Caco-2 (cell line): Measurements from ENCODE around the gene MOXD1. TPM values are rescaled to one million over a fixed set of nuclear protein-coding genes. Genes with fewer than 3 reads are reported as not detected.

ENCODE experiments used
- BruUV-seq: library from RNA; stranded (reverse); fragments of 400-500 nt; replicated peaks from 2 replicates; lab custom pipeline; 2021; lab: Mats Ljungman, UMichigan
- CTCF ChIA-PET: fragments of 300-600 bp; sonication (Branson Sonifier 250); formaldehyde crosslinking; loops from one replicate; lab custom pipeline; 2022; ENCODE audit warnings: antibody characterized with exemption; lab: Charles Lee
- POLR2A ChIA-PET: fragments of 300-600 bp; sonication (Branson Sonifier 250); formaldehyde crosslinking; loops from one replicate; lab custom pipeline; 2022; ENCODE audit warnings: antibody characterized with exemption; lab: Charles Lee
- DNase-seq, 2 experiments: peaks; one replicate each; pipeline versions ENCODE4 v3.0.0 to v3.0.0-alpha.2; 2020 to 2022
- H3K27me3 ChIP-seq: replicated peaks from 2 replicates; pipeline ENCODE4 v1.6.0; 2011; ENCODE audit warnings: low read length; ENCODE audit not compliant: control insufficient read depth, insufficient read depth
- H3K36me3 ChIP-seq: 2 replicates; pipeline ENCODE4 v1.5.1; 2011; ENCODE audit warnings: low read length; ENCODE audit not compliant: control insufficient read depth, insufficient read depth
- H3K4me1 ChIP-seq: fragments of 250-450 bp; sonication (Bioruptor Pico); 2 replicates; pipeline ENCODE4 v1.5.1; 2020; ENCODE audit warnings: mild to moderate bottlenecking
- H3K4me3 ChIP-seq: 2 replicates; pipeline ENCODE4 v1.5.1; 2011; ENCODE audit warnings: low read depth, mild to moderate bottlenecking, control low read depth, low read length
- H3K9me3 ChIP-seq: fragments of 250-450 bp; sonication (Bioruptor Pico); 2 replicates; pipeline ENCODE4 v1.5.1; 2020; ENCODE audit warnings: mild to moderate bottlenecking, moderate library complexity
- H3K27ac Mint-ChIP-seq: one replicate; pipeline ENCODE4 v1.8.0; 2022; ENCODE audit warnings: mixed read lengths; ENCODE audit not compliant: unreplicated experiment
- H3K27me3 Mint-ChIP-seq: one replicate; pipeline ENCODE4 v1.8.0; 2022; ENCODE audit warnings: mixed read lengths; ENCODE audit not compliant: insufficient read depth, unreplicated experiment
- H3K36me3 Mint-ChIP-seq: one replicate; pipeline ENCODE4 v1.8.0; 2022; ENCODE audit warnings: mild to moderate bottlenecking, mixed read lengths; ENCODE audit not compliant: insufficient read depth, unreplicated experiment
- H3K4me1 Mint-ChIP-seq: one replicate; pipeline ENCODE4 v1.8.0; 2022; ENCODE audit warnings: low read depth, mixed read lengths; ENCODE audit not compliant: unreplicated experiment
- H3K4me3 Mint-ChIP-seq: one replicate; pipeline ENCODE4 v1.8.0; 2022; ENCODE audit warnings: mild to moderate bottlenecking, moderate library complexity, mixed read lengths; ENCODE audit not compliant: unreplicated experiment
- H3K9me3 Mint-ChIP-seq: one replicate; pipeline ENCODE4 v1.8.0; 2022; ENCODE audit warnings: mixed read lengths; ENCODE audit not compliant: unreplicated experiment
- CTCF ChIP-seq, 2 experiments: fragments of 200-600 bp in 1 of 2; IDR thresholded peaks; 1 replicate in 1 of 2; 2 replicates in 1 of 2; pipeline versions ENCODE4 v1.5.1 to v1.8.0; 2011 to 2022; ENCODE audit warnings: antibody characterized with exemption in 1 of 2, control low read depth in 1 of 2, inconsistent platforms in 1 of 2, low read depth in 1 of 2, low read length in 1 of 2, mild to moderate bottlenecking in 1 of 2, moderate library complexity in 1 of 2; ENCODE audit not compliant: insufficient read depth in 1 of 2, severe bottlenecking in 1 of 2, unreplicated experiment in 1 of 2
- intact Hi-C: fragments of 100-400 bp; cut with micrococcal nuclease; formaldehyde crosslinking; loops from one replicate; pipeline ENCODE4 v1.10.0; 2022; ENCODE audit not compliant: unreplicated experiment
- total RNA-seq: library from RNA; stranded (reverse); gene quantifications from 2 replicates; pipeline ENCODE4 v1.2.3, GENCODE V29; 2022

Gene MOXD1
- total RNA-seq, 1 experiment from 2014 or later, result 0.09 TPM

DNA sequence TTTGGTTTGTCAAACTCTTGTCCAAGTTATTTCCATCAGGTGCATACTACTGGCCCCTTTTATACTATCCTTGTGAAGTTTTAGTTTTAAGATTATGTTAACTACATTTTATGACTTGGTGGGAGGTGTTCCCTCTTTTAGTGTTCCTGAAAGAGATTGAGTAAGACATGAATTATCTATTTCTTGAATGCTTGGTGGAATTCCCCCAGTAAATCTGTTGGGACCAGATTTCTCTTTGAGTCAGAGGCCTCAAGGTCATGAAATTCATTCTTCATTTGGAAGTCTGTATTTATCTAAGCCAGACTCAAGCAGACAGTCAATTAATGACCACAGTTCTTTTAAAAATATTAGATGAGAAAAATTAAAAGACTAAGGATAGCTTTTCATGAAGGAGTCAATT lies 81.3 kb downstream of the MOXD1 start:
- Mint-ChIP-seq H3K27ac (no peak overlapping the region), H3K27me3 (no peaks in the 10 kb centered on the region), H3K4me1 (no peaks in the 10 kb centered on the region), H3K36me3 (no peaks in the 10 kb centered on the region), H3K9me3 (peaks cover 10% of the 10 kb centered on the region), H3K4me3 (no peak overlapping the region)
- no peak for DNase-seq
- CTCF ChIA-PET, result no interaction called here
- intact Hi-C loops, result no loop called here
- Histone ChIP-seq H3K27me3 (no peaks in the 10 kb centered on the region), H3K9me3 (no peaks in the 10 kb centered on the region), H3K4me1 (no peaks in the 10 kb centered on the region), H3K36me3 (no peaks in the 10 kb centered on the region), H3K4me3 (no peak overlapping the region)
- POLR2A ChIA-PET, result no interaction called here
- no TSS peak for BruUV-seq
- TF ChIP-seq CTCF (IDR thresholded peaks at IDR 0.05; ENCODE audit: insufficient read depth in 1 of 2, low read depth in 1 of 2, low read length in 1 of 2, severe bottlenecking in 1 of 2, unreplicated experiment in 1 of 2), result no peak

- Histone ChIP-seq H3K36me3 (no peaks in the 10 kb centered on the region), H3K4me3 (no peak overlapping the region), H3K27me3 (no peaks in the 10 kb centered on the region), H3K9me3 (no peaks in the 10 kb centered on the region), H3K4me1 (no peaks in the 10 kb centered on the region)
- Mint-ChIP-seq H3K4me1 (no peaks in the 10 kb centered on the region), H3K36me3 (no peaks in the 10 kb centered on the region), H3K27ac (no peak overlapping the region), H3K4me3 (no peak overlapping the region), H3K9me3 (peaks cover 10% of the 10 kb centered on the region), H3K27me3 (no peaks in the 10 kb centered on the region)
- intact Hi-C loops, result no loop called here
- no peak for DNase-seq
- CTCF ChIA-PET, result no interaction called here
- POLR2A ChIA-PET, result no interaction called here
- no peak for TF ChIP-seq CTCF (IDR thresholded peaks at IDR 0.05; ENCODE audit: insufficient read depth in 1 of 2, low read depth in 1 of 2, low read length in 1 of 2, severe bottlenecking in 1 of 2, unreplicated experiment in 1 of 2)
- BruUV-seq, result no TSS peak
Measured at GRCh38 chr6:132316970-132317369, 84.3 kb downstream of the MOXD1 start.

DNA sequence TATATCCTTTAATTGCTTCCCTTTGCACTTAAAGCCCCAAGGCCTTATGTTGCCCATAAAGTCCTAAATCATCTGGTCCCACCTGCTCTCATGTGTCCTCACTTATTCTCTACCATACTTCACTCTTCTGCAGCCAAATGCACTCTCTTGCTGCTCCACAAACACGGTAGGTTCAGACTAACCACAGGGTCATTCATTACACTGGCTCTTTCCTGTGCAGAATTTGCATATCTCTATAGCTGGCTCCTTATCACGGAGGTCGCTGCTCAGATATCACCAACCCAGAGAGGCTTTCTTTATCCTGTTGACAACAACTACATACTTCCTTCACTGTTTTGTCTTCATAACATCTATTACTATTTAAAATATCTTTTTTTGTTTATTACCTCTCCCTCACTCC lies 86.8 kb downstream of the MOXD1 start:
- H3K9me3 ChIP-seq, result no peaks in the 10 kb centered on the region
- H3K27me3 ChIP-seq, result no peaks in the 10 kb centered on the region
- Mint-ChIP-seq H3K4me1 (no peaks in the 10 kb centered on the region), H3K27me3 (peaks cover 6% of the 10 kb centered on the region), H3K27ac (no peak overlapping the region), H3K9me3 (peaks cover 24% of the 10 kb centered on the region), H3K36me3 (no peaks in the 10 kb centered on the region), H3K4me3 (no peak overlapping the region)
- TF ChIP-seq CTCF (IDR thresholded peaks at IDR 0.05; ENCODE audit: insufficient read depth in 1 of 2, low read depth in 1 of 2, low read length in 1 of 2, severe bottlenecking in 1 of 2, unreplicated experiment in 1 of 2), result no peak
- ChIA-PET CTCF (no interaction called here), POLR2A (no interaction called here)
- BruUV-seq, result no TSS peak
- DNase-seq, result no peak
- intact Hi-C loops, result no loop called here
- no peaks in the 10 kb centered on the region for H3K36me3 ChIP-seq
- H3K4me1 ChIP-seq, result no peaks in the 10 kb centered on the region
- no peak overlapping the region for H3K4me3 ChIP-seq
